HepG2 (cell line): Measurements from ENCODE around the gene SLC26A2. TPM values are rescaled to one million over a fixed set of nuclear protein-coding genes. Genes with fewer than 3 reads are reported as not detected.

Experiments used
- AFF4 ChIP-seq: sonication (generic); formaldehyde crosslinking; IDR thresholded peaks from 2 replicates; pipeline ENCODE4 v1.4.0; 2020; ENCODE audit warnings: missing genetic modification reagents
- ESRRA ChIP-seq: sonication (generic); formaldehyde crosslinking; IDR thresholded peaks from 2 replicates; pipeline ENCODE4 v1.5.1; 2020; ENCODE audit warnings: mild to moderate bottlenecking, low read depth, missing genetic modification reagents
- FOSL2 ChIP-seq: sonication (generic); formaldehyde crosslinking; IDR thresholded peaks from 2 replicates; pipeline ENCODE4 v1.4.0; 2020; ENCODE audit warnings: missing genetic modification reagents
- HMGA1 ChIP-seq: sonication (generic); formaldehyde crosslinking; conservative IDR thresholded peaks from 2 replicates; pipeline ENCODE4 v1.4.0; 2020; ENCODE audit warnings: missing genetic modification reagents
- MTA1 ChIP-seq: sonication (generic); formaldehyde crosslinking; IDR thresholded peaks from 2 replicates; pipeline ENCODE4 v1.4.0; 2020; ENCODE audit warnings: missing genetic modification reagents, mild to moderate bottlenecking, borderline replicate concordance
- NFIB ChIP-seq: sonication (generic); formaldehyde crosslinking; IDR thresholded peaks from 2 replicates; pipeline ENCODE4 v1.9.0; 2021; ENCODE audit warnings: missing genetic modification reagents, mild to moderate bottlenecking, borderline replicate concordance
- PCBP1 ChIP-seq: fragments of 200-400 bp; formaldehyde crosslinking; IDR thresholded peaks from 2 replicates; pipeline ENCODE4 v1.6.1; 2017; ENCODE audit warnings: mild to moderate bottlenecking, low read depth, low read length, borderline replicate concordance
- POLR2A ChIP-seq, 2 experiments: IDR thresholded peaks; 2 replicates each; pipeline ENCODE4 v1.6.1; 2011; ENCODE audit warnings: low read depth in 2 of 2, low read length in 2 of 2, mild to moderate bottlenecking in 1 of 2, moderate library complexity in 1 of 2; ENCODE audit not compliant: insufficient read depth in 1 of 2
- RBM39 ChIP-seq: fragments of 200-400 bp; formaldehyde crosslinking; IDR thresholded peaks from one replicate; pipeline ENCODE4 v1.6.1; 2018; ENCODE audit warnings: antibody characterized with exemption, mild to moderate bottlenecking, low read depth, low read length; ENCODE audit not compliant: poor library complexity, severe bottlenecking
- REL ChIP-seq: sonication (generic); formaldehyde crosslinking; conservative IDR thresholded peaks from 2 replicates; pipeline ENCODE4 v1.8.0; 2022; ENCODE audit warnings: mild to moderate bottlenecking, missing genetic modification reagents, moderate library complexity
- SAP130 ChIP-seq: IDR thresholded peaks from 2 replicates; pipeline ENCODE4 v1.6.1; 2016; ENCODE audit warnings: low read depth
- SIX4 ChIP-seq: sonication (generic); formaldehyde crosslinking; IDR thresholded peaks from 2 replicates; pipeline ENCODE4 v1.4.0; 2020; ENCODE audit warnings: missing genetic modification reagents
- SUZ12 ChIP-seq: fragments of 150-350 bp; IDR thresholded peaks from 2 replicates; pipeline ENCODE4 v1.6.1; 2014; ENCODE audit warnings: low read depth, low read length
- TOE1 ChIP-seq: sonication (generic); formaldehyde crosslinking; IDR thresholded peaks from 2 replicates; pipeline ENCODE4 v1.4.0; 2020; ENCODE audit warnings: mild to moderate bottlenecking, missing genetic modification reagents
- YEATS4 ChIP-seq: sonication (generic); formaldehyde crosslinking; IDR thresholded peaks from 2 replicates; pipeline ENCODE4 v1.4.0; 2020; ENCODE audit warnings: missing genetic modification reagents, borderline replicate concordance
- ZBTB3 ChIP-seq: sonication (generic); formaldehyde crosslinking; IDR thresholded peaks from 2 replicates; pipeline ENCODE4 v1.4.0; 2020; ENCODE audit warnings: low read depth, mild to moderate bottlenecking, moderate library complexity, missing genetic modification reagents, borderline replicate concordance
- ZNF225 ChIP-seq: sonication (generic); formaldehyde crosslinking; IDR thresholded peaks from 2 replicates; pipeline ENCODE4 v1.4.0; 2020; ENCODE audit warnings: mild to moderate bottlenecking, missing genetic modification reagents
- ZNF317 ChIP-seq: sonication (generic); formaldehyde crosslinking; IDR thresholded peaks from 2 replicates; pipeline ENCODE4 v1.5.0; 2020; ENCODE audit warnings: mild to moderate bottlenecking, missing genetic modification reagents
- ZNF564 ChIP-seq: sonication (generic); formaldehyde crosslinking; IDR thresholded peaks from 2 replicates; pipeline ENCODE4 v1.8.1; 2023; ENCODE audit warnings: mild to moderate bottlenecking, missing genetic modification reagents
- ZNF652 ChIP-seq: IDR thresholded peaks from 2 replicates; pipeline ENCODE4 v1.6.1; 2016; ENCODE audit warnings: low read depth, borderline replicate concordance
- ZNF839 ChIP-seq: sonication (generic); formaldehyde crosslinking; IDR thresholded peaks from 2 replicates; pipeline ENCODE4 v1.4.0; 2020; ENCODE audit warnings: missing genetic modification reagents, mild to moderate bottlenecking, borderline replicate concordance
- polyA plus RNA-seq, 8 experiments: library from polyadenylated mRNA; depleted of rRNA in 3 of 8; stranded (reverse) in 7 of 8; unstranded in 1 of 8; fragments of >200 nt; fragmentation: Illumina TruSeq in 4 of 8; extraction: Trizol in 4 of 8; gene quantifications; 2 replicates each; pipeline versions ENCODE4 v1.2.1 to v1.2.3, GENCODE V29; 2011 to 2016; ENCODE audit warnings: low read depth in 4 of 8, missing spikeins in 1 of 8, mixed read lengths in 1 of 8; ENCODE audit not compliant: insufficient read depth in 1 of 8
- total RNA-seq, 5 experiments: library from RNA; depleted of rRNA; stranded (reverse); fragments of >200 nt; fragmentation: Illumina TruSeq; extraction: Trizol; gene quantifications; 2 replicates each; pipeline ENCODE4 v1.2.3, GENCODE V29; 2016; ENCODE audit warnings: low read depth in 1 of 5
- TF ChIP-seq, protein P1 (sequence below): sonication (generic); formaldehyde crosslinking; IDR thresholded peaks from 2 replicates; pipeline ENCODE4 v1.8.1; 2023; ENCODE audit warnings: mild to moderate bottlenecking, inconsistent platforms, moderate library complexity, missing genetic modification reagents, borderline replicate concordance
- TF ChIP-seq, protein P2 (sequence below): sonication (generic); formaldehyde crosslinking; IDR thresholded peaks from 2 replicates; pipeline ENCODE4 v1.5.0; 2020; ENCODE audit warnings: mild to moderate bottlenecking, missing genetic modification reagents

SLC26A2 gene
- total and polyA plus RNA-seq, 2 of the 13 experiments (the other 11 are each of a cell fraction or from before 2014, with no cell fraction given), result 2.2 to 7.9 TPM

GRCh38 chr5:149960272-149961185 is at the start of gene SLC26A2 (continued):
- TF ChIP-seq ZNF225, result peak; percentile 81; the same call in 1 of the 2 replicates
- peak; percentile 62; the same call in 1 of the 2 replicates for TF ChIP-seq YEATS4 (CRISPR knock-in tag)
- TF ChIP-seq PCBP1, result peak; percentile 49; the same call in 1 of the 2 replicates
- no peak for TF ChIP-seq NFIB
- no peak for TF ChIP-seq ZNF564 (CRISPR knock-in tag)
- TF ChIP-seq ESRRA (CRISPR knock-in tag), result peak; percentile 39; the same call in 1 of the 2 replicates
- no peak for TF ChIP-seq SIX4 (CRISPR knock-in tag)
- TF ChIP-seq, protein P1, sequence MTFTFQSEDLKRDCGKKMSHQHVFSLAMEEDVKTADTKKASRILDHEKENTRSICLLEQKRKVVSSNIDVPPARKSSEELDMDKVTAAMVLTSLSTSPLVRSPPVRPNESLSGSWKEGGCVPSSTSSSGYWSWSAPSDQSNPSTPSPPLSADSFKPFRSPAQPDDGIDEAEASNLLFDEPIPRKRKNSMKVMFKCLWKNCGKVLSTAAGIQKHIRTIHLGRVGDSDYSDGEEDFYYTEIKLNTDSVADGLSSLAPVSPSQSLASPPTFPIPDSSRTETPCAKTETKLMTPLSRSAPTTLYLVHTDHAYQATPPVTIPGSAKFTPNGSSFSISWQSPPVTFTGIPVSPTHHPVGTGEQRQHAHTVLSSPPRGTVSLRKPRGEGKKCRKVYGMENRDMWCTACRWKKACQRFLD (CRISPR knock-in tag), result no peak; the same call in 1 of the 2 replicates
- TF ChIP-seq AFF4 (CRISPR knock-in tag), result no peak
- TF ChIP-seq SAP130 (CRISPR knock-in tag), result peak; percentile 75
- no peak for TF ChIP-seq TOE1 (CRISPR knock-in tag)
- TF ChIP-seq ZNF652, result no peak
- TF ChIP-seq MTA1 (CRISPR knock-in tag), result peak; percentile 62; the same call in 1 of the 2 replicates
- 0 out of 2 replicates have a peak, but pooled peaks have one; percentile 15 for TF ChIP-seq ZNF317
- no peak for TF ChIP-seq HMGA1 (CRISPR knock-in tag)
- TF ChIP-seq, protein P2, sequence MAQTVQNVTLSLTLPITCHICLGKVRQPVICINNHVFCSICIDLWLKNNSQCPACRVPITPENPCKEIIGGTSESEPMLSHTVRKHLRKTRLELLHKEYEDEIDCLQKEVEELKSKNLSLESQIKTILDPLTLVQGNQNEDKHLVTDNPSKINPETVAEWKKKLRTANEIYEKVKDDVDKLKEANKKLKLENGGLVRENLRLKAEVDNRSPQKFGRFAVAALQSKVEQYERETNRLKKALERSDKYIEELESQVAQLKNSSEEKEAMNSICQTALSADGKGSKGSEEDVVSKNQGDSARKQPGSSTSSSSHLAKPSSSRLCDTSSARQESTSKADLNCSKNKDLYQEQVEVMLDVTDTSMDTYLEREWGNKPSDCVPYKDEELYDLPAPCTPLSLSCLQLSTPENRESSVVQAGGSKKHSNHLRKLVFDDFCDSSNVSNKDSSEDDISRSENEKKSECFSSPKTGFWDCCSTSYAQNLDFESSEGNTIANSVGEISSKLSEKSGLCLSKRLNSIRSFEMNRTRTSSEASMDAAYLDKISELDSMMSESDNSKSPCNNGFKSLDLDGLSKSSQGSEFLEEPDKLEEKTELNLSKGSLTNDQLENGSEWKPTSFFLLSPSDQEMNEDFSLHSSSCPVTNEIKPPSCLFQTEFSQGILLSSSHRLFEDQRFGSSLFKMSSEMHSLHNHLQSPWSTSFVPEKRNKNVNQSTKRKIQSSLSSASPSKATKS, result no peak
- peak; percentile 85 to 91 for TF ChIP-seq POLR2A (IDR thresholded peaks at IDR 0.05; ENCODE audit: insufficient read depth in 1 of 2, low read depth in 2 of 2, low read length in 2 of 2)
- TF ChIP-seq ZBTB3 (CRISPR knock-in tag), result no peak
- no peak for TF ChIP-seq ZNF839 (CRISPR knock-in tag)
- TF ChIP-seq REL (CRISPR knock-in tag), result 0 out of 2 replicates have a peak, but pooled peaks have one; percentile 31
- TF ChIP-seq FOSL2 (CRISPR knock-in tag), result peak; percentile 36; the same call in 1 of the 2 replicates
- TF ChIP-seq RBM39, result no peak
- no peak for TF ChIP-seq SUZ12
